ENCODE data around the gene THBS4.

The THBS4 gene

DNA sequence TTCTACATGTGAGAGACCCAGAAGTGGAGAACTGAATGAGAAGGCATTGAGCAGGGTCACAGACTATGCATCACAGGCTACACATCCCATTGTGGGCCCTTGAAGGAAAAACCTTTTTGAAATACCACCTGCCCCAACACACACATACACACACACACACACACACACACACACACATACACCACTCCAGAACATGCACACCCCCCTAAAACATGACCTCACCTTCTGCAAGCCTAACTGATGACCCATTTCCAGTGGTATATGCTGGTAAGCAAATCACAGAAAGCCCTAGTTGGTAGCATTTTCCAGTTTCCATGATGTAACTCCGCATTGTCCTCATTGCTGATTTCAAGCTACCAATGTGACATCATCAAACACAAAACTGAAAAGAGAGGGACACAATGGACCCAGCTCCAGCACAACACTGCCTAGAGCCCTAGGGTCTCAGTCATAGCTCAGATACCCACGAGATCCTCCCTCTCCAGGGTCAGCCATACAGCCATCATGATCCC, 36.4 kb downstream of the THBS4 start:
- Histone ChIP-seq H3K9ac (ENCODE audit: low read length in 5 of 5) (no peak overlapping the region), H3K4me1 (ENCODE audit: control insufficient read depth in 5 of 5, insufficient read depth in 5 of 5, low read length in 5 of 5) (peaks cover 2 to 22% (median 18%) of the 10 kb centered on the region in 5 donors), H3K36me3 (ENCODE audit: control insufficient read depth in 5 of 5, insufficient read depth in 5 of 5, low read length in 5 of 5) (peaks cover 0 to 7% (median 0%) of the 10 kb centered on the region in 5 donors), H3K4me3 (ENCODE audit: low read depth in 1 of 5, low read length in 5 of 5) (no peak overlapping the region), H3K27ac (ENCODE audit: low read depth, low read length) (no peak overlapping the region), H3K9me3 (ENCODE audit: control insufficient read depth in 5 of 5, low read length in 5 of 5) (no peaks in the 10 kb centered on the region), H3K27me3 (ENCODE audit: control insufficient read depth in 5 of 5, insufficient read depth in 4 of 5, low read length in 5 of 5) (no peaks in the 10 kb centered on the region)

- H3K36me3 ChIP-seq (ENCODE audit: control insufficient read depth in 5 of 5, insufficient read depth in 5 of 5, low read length in 5 of 5), result peaks cover 0 to 10% (median 0%) of the 10 kb centered on the region in 5 donors
- no peak overlapping the region for H3K4me3 ChIP-seq (ENCODE audit: low read depth in 1 of 5, low read length in 5 of 5)
- H3K9ac ChIP-seq (ENCODE audit: low read length in 5 of 5), result no peak overlapping the region
- no peak overlapping the region for H3K27ac ChIP-seq (ENCODE audit: low read depth, low read length)
- no peaks in the 10 kb centered on the region for H3K9me3 ChIP-seq (ENCODE audit: control insufficient read depth in 5 of 5, low read length in 5 of 5)
- peaks cover 2 to 22% (median 18%) of the 10 kb centered on the region in 5 donors for H3K4me1 ChIP-seq (ENCODE audit: control insufficient read depth in 5 of 5, insufficient read depth in 5 of 5, low read length in 5 of 5)
- no peaks in the 10 kb centered on the region for H3K27me3 ChIP-seq (ENCODE audit: control insufficient read depth in 5 of 5, insufficient read depth in 4 of 5, low read length in 5 of 5)
These were observed 37.2 kb downstream of the THBS4 start for GRCh38 chr5:80072103-80073073.

- Histone ChIP-seq H3K36me3 (ENCODE audit: control insufficient read depth in 5 of 5, insufficient read depth in 5 of 5, low read length in 5 of 5) (peaks cover 0 to 26% (median 0%) of the 10 kb centered on the region in 5 donors), H3K9ac (ENCODE audit: low read length in 5 of 5) (no peak overlapping the region), H3K27ac (ENCODE audit: low read depth, low read length) (no peak overlapping the region), H3K9me3 (ENCODE audit: control insufficient read depth in 5 of 5, low read length in 5 of 5) (no peaks in the 10 kb centered on the region), H3K4me3 (ENCODE audit: low read depth in 1 of 5, low read length in 5 of 5) (no peak overlapping the region), H3K27me3 (ENCODE audit: control insufficient read depth in 5 of 5, insufficient read depth in 4 of 5, low read length in 5 of 5) (no peaks in the 10 kb centered on the region), H3K4me1 (ENCODE audit: control insufficient read depth in 5 of 5, insufficient read depth in 5 of 5, low read length in 5 of 5) (no peaks in the 10 kb centered on the region)
These were observed 41.2 kb downstream of the THBS4 start for GRCh38 chr5:80076131-80077050.

- no peak overlapping the region for H3K4me3 ChIP-seq (ENCODE audit: low read depth in 1 of 5, low read length in 5 of 5)
- no peak overlapping the region for H3K27ac ChIP-seq (ENCODE audit: low read depth, low read length)
- H3K9me3 ChIP-seq (ENCODE audit: control insufficient read depth in 5 of 5, low read length in 5 of 5), result no peaks in the 10 kb centered on the region
- no peak overlapping the region for H3K9ac ChIP-seq (ENCODE audit: low read length in 5 of 5)
- no peaks in the 10 kb centered on the region for H3K4me1 ChIP-seq (ENCODE audit: control insufficient read depth in 5 of 5, insufficient read depth in 5 of 5, low read length in 5 of 5)
- H3K27me3 ChIP-seq (ENCODE audit: control insufficient read depth in 5 of 5, insufficient read depth in 4 of 5, low read length in 5 of 5), result no peaks in the 10 kb centered on the region
- H3K36me3 ChIP-seq (ENCODE audit: control insufficient read depth in 5 of 5, insufficient read depth in 5 of 5, low read length in 5 of 5), result peaks cover 0 to 23% (median 0%) of the 10 kb centered on the region in 5 donors
These were observed 42.0 kb downstream of the THBS4 start for GRCh38 chr5:80077051-80077714.

DNA sequence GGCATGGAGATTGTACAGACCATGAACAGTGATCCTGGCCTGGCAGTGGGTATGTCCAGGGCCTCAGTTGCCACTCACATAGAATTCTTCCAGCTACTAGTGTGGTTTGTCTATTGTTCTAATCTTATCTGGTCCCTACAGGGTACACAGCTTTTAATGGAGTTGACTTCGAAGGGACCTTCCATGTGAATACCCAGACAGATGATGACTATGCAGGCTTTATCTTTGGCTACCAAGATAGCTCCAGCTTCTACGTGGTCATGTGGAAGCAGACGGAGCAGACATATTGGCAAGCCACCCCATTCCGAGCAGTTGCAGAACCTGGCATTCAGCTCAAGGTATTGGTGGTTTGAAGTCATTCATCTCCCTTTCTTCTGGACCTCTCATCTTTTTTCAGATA, 43.8 kb downstream of the THBS4 start:
- no peak overlapping the region for H3K9ac ChIP-seq (ENCODE audit: low read length in 5 of 5)
- no peak overlapping the region for H3K27ac ChIP-seq (ENCODE audit: low read depth, low read length)
- peaks cover 0 to 12% (median 11%) of the 10 kb centered on the region in 5 donors for H3K4me1 ChIP-seq (ENCODE audit: control insufficient read depth in 5 of 5, insufficient read depth in 5 of 5, low read length in 5 of 5)
- H3K27me3 ChIP-seq (ENCODE audit: control insufficient read depth in 5 of 5, insufficient read depth in 4 of 5, low read length in 5 of 5), result no peaks in the 10 kb centered on the region
- H3K9me3 ChIP-seq (ENCODE audit: control insufficient read depth in 5 of 5, low read length in 5 of 5), result no peaks in the 10 kb centered on the region
- H3K4me3 ChIP-seq (ENCODE audit: low read depth in 1 of 5, low read length in 5 of 5), result no peak overlapping the region
- H3K36me3 ChIP-seq (ENCODE audit: control insufficient read depth in 5 of 5, insufficient read depth in 5 of 5, low read length in 5 of 5), result peaks cover 0 to 20% (median 0%) of the 10 kb centered on the region in 5 donors

- Histone ChIP-seq H3K27ac (ENCODE audit: low read depth, low read length) (peak overlapping the region; percentile 64), H3K4me1 (ENCODE audit: control insufficient read depth in 5 of 5, insufficient read depth in 5 of 5, low read length in 5 of 5) (peaks cover 0 to 12% (median 11%) of the 10 kb centered on the region in 5 donors), H3K9ac (ENCODE audit: low read length in 5 of 5) (no peak overlapping the region), H3K27me3 (ENCODE audit: control insufficient read depth in 5 of 5, insufficient read depth in 4 of 5, low read length in 5 of 5) (no peaks in the 10 kb centered on the region), H3K9me3 (ENCODE audit: control insufficient read depth in 5 of 5, low read length in 5 of 5) (no peaks in the 10 kb centered on the region), H3K4me3 (ENCODE audit: low read depth in 1 of 5, low read length in 5 of 5) (peak overlapping the region in 4 of 5 donors; percentile 9 to 59 (median 52)), H3K36me3 (ENCODE audit: control insufficient read depth in 5 of 5, insufficient read depth in 5 of 5, low read length in 5 of 5) (peaks cover 0 to 19% (median 0%) of the 10 kb centered on the region in 5 donors)
These were observed 47.1 kb downstream of the THBS4 start for GRCh38 chr5:80082281-80082680.

DNA sequence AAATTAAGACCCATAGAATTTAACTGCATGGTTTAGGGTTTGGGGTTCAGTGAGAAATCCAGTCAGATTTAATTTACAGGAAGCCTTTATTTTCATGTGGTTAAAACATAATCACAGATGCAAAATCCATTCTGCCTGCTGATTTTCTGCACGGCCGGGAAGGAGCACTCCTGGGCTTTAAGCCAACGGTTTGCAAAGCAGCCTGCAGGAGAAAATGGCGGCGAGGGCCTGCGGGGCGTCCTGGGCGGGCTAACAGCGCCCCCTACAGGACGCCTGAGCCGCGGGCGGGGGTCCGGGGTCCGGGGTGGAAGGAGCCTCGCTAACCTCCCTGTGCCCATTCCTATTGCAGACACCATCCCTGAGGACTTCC, 47.6 kb downstream of the THBS4 start:
- H3K9me3 ChIP-seq (ENCODE audit: control insufficient read depth in 5 of 5, low read length in 5 of 5), result no peaks in the 10 kb centered on the region
- peaks cover 0 to 12% (median 11%) of the 10 kb centered on the region in 5 donors for H3K4me1 ChIP-seq (ENCODE audit: control insufficient read depth in 5 of 5, insufficient read depth in 5 of 5, low read length in 5 of 5)
- peak overlapping the region; percentile 64 for H3K27ac ChIP-seq (ENCODE audit: low read depth, low read length)
- peaks cover 0 to 17% (median 0%) of the 10 kb centered on the region in 5 donors for H3K36me3 ChIP-seq (ENCODE audit: control insufficient read depth in 5 of 5, insufficient read depth in 5 of 5, low read length in 5 of 5)
- no peaks in the 10 kb centered on the region for H3K27me3 ChIP-seq (ENCODE audit: control insufficient read depth in 5 of 5, insufficient read depth in 4 of 5, low read length in 5 of 5)
- peak overlapping the region in 3 of 5 donors; percentile 63 to 74 (median 71) for H3K9ac ChIP-seq (ENCODE audit: low read length in 5 of 5)
- peak overlapping the region; percentile 48 to 78 (median 59) for H3K4me3 ChIP-seq (ENCODE audit: low read depth in 1 of 5, low read length in 5 of 5)

DNA sequence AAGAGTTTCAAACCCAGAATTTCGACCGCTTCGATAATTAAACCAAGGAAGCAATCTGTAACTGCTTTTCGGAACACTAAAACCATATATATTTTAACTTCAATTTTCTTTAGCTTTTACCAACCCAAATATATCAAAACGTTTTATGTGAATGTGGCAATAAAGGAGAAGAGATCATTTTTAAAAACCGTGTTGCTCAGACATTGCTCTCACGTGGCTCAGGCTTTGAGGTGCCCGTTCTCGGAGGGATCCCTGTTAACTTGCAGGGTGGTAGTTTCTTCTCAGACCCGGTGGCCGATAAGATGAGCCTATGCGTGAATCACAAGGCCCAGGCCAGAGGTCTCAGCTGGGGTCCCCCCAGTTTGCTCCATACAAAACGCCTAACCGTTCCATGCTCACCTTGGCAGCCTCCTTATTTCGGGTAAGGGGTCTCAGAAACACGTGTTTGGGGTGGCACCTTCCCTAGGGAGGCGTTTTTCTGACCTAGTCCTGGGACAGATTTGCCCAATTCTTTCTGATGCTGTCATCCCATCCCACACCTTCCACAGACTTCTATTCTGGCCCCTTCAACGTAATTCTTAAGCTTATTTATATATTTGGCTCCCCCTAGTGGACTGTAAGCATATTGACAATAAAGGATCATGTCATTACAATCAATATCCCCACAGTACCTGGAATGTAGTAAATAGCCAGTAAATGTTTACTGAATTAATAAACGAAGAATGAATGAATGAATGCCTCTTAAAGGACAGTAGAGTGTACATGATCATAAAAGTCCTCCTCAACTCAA, 48.1 kb downstream of the THBS4 start:
- H3K27me3 ChIP-seq (ENCODE audit: control insufficient read depth in 5 of 5, insufficient read depth in 4 of 5, low read length in 5 of 5), result no peaks in the 10 kb centered on the region
- peak overlapping the region in 4 of 5 donors; percentile 31 to 74 (median 67) for H3K9ac ChIP-seq (ENCODE audit: low read length in 5 of 5)
- H3K9me3 ChIP-seq (ENCODE audit: control insufficient read depth in 5 of 5, low read length in 5 of 5), result no peaks in the 10 kb centered on the region
- H3K36me3 ChIP-seq (ENCODE audit: control insufficient read depth in 5 of 5, insufficient read depth in 5 of 5, low read length in 5 of 5), result peaks cover 0 to 14% (median 0%) of the 10 kb centered on the region in 5 donors
- peak overlapping the region; percentile 48 to 78 (median 59) for H3K4me3 ChIP-seq (ENCODE audit: low read depth in 1 of 5, low read length in 5 of 5)
- H3K27ac ChIP-seq (ENCODE audit: low read depth, low read length), result peak overlapping the region; percentile 64
- H3K4me1 ChIP-seq (ENCODE audit: control insufficient read depth in 5 of 5, insufficient read depth in 5 of 5, low read length in 5 of 5), result peaks cover 0 to 12% (median 11%) of the 10 kb centered on the region in 5 donors

- H3K4me1 ChIP-seq (ENCODE audit: control insufficient read depth in 5 of 5, insufficient read depth in 5 of 5, low read length in 5 of 5), result peaks cover 0 to 3% (median 0%) of the 10 kb centered on the region in 5 donors
- no peaks in the 10 kb centered on the region for H3K9me3 ChIP-seq (ENCODE audit: control insufficient read depth in 5 of 5, low read length in 5 of 5)
- H3K4me3 ChIP-seq (ENCODE audit: low read depth in 1 of 5, low read length in 5 of 5), result no peak overlapping the region
- H3K27me3 ChIP-seq (ENCODE audit: control insufficient read depth in 5 of 5, insufficient read depth in 4 of 5, low read length in 5 of 5), result no peaks in the 10 kb centered on the region
- H3K9ac ChIP-seq (ENCODE audit: low read length in 5 of 5), result no peak overlapping the region
- no peak overlapping the region for H3K27ac ChIP-seq (ENCODE audit: low read depth, low read length)
- no peaks in the 10 kb centered on the region for H3K36me3 ChIP-seq (ENCODE audit: control insufficient read depth in 5 of 5, insufficient read depth in 5 of 5, low read length in 5 of 5)
These were observed 55.7 kb downstream of the THBS4 start for GRCh38 chr5:80090884-80091166.

Data from subcutaneous abdominal adipose tissue (tissue), 5 donors.